ENCODE data around the gene ITGA11.

The ITGA11 gene

GRCh38 chr15:68319997-68320396 is 112.0 kb downstream of the ITGA11 start:
- FAIRE-seq, result no peak

- FAIRE-seq, result no peak
These were observed 112.7 kb downstream of the ITGA11 start for GRCh38 chr15:68318931-68319909.

DNA sequence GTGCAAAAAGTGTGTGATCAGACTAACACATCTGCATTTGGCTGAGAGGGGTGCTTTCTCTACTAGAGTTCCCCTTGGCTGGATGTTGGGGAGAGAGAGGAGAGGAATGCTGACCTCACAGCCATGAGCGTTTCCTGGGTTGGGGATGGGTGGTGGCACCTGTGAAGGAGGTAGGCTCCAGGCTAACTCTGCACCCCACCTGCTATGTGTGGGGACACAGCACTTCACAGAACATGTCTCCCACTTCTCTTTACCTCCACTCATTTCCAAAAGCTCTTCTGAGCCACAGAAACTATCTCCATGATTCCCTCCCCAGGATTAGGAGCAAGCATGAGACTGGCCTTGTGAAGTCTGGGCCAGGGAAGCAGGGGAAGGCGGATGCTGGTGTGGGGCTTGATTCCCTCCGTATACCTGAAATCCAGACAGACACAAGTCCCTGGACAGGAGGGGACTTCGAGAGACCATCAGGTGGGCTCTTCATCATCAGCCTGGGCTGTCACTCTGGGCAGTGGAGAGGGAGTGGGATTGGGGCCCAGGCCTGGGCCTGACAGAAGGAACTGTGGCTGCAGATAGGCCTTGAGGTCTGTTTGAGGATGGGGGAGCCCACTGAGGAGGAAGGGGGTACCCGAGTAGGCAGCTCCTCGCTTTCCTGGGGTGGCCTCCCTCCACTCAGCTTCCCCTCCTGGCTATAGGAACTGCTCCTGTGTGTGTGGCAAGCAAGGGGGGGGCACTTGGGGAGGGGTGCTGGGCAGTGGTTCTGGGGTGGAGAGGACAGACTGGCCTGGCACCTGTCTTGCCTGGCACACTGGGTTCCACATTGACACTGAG is 113.7 kb downstream of the ITGA11 start:
- FAIRE-seq, result no peak

GRCh38 chr15:68317281-68318007 is 114.5 kb downstream of the ITGA11 start:
- FAIRE-seq, result no peak

DNA sequence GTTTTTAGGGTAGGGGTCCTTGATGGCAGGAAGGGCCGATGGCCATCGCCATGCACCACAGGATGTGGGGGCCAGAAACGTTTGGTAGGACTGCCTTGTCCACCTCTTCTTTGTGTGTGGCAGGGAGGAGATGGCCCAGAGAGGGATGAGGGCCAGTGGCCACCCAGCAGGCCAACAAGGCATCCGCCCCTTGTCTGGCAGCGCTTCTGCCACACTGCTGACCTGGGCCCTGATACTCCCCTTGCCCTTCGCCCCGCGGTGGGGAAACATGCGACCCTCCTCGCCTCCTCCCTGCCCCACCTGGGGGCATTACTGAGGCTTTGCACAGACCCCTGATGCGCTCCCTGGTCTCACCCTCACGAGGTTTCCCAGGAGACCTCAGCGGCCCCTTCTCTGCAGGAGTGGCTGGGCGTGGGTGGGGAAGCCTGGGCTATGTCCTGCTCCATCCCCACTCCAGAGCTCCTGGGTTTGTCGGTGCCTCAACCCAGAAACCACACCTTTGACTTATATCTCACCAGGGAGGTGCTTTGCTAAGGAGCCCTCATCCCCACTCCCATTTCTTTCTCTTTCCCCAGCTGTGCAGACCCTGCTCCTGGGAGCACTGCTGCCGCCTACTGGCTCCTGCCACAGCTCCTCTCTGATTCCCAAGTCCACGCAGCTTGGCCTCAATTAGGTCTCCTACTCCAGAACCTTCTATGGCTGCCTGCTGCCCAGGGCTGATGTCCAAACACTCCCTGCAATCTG is 115.7 kb downstream of the ITGA11 start:
- no peak for FAIRE-seq

DNA sequence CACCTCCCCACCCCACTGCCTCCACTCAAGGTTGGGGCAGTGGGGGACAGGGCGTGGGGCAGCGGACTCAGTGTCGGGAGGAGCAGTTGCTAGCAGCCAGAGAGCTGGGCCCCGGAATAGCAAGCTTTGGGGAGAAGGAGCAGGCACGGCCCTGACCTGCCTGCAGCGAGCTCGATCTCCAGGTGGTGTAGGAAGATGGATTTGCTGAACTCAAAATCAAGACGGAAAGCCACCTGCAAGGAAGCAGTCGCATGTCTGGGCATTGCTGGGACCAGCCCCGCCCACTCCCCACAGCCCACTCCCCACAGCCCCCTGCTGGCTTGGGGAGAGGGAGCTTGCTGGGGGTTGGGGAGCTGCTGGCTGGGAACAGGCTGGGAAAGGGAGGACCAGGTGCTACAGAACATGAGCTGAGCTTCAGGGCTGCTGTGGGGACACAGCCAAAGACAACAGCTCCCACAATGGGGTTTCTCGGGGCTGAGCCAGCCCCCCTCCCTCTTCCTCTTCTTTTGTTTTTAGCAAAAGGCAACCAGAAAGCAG is 116.4 kb downstream of the ITGA11 start:
- no peak for FAIRE-seq

- FAIRE-seq, result no peak
These were observed 116.9 kb downstream of the ITGA11 start for GRCh38 chr15:68315035-68315434.

DNA sequence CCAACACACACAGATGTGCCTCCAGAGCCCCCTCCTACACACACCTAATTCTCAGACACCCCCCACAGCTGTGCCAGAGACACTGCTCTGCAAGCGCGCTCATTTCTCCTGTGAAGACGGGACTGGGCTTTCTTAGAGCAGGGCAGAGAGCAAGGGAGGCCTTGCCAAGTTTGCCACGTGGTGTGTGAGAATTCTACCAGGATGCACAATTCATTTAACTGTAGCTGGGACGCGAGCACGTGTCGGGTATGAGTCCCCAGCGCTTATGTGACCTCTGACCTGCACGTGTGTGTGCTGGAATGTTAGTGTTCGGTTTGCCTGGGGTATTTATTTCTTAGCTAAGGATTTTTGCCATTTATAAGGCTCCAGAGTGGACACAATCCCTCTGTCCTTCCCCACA is 117.4 kb downstream of the ITGA11 start:
- FAIRE-seq, result no peak

GRCh38 chr15:68313501-68314410 is 118.2 kb downstream of the ITGA11 start:
- no peak for FAIRE-seq

DNA sequence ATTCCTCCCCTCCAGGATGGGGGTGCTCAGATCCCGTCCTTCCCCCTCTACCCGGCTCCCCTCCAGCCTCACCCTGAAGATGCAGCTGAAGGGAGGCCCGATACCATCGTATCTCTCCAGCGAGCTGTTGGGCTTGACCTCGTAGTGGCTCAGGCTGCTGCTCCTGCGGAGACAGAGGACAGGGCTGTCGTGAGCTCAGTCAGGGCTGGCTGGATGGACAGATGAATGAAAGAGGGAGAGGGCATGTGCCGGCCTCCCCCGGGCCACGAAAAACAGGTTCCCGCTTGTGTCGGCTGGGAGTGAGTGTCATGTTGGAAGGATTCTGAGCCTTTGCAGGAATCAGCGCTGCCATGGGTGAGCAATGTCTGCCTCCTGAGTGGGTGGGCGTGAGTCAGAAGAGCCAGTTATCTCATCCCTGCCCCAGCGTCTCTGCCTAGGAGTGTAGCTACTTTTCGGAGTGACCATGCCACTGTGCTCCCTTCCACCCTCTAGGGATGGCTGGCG is 119.2 kb downstream of the ITGA11 start:
- no peak for FAIRE-seq

GRCh38 chr15:68311859-68312557 is 120.0 kb downstream of the ITGA11 start:
- FAIRE-seq, result no peak

DNA sequence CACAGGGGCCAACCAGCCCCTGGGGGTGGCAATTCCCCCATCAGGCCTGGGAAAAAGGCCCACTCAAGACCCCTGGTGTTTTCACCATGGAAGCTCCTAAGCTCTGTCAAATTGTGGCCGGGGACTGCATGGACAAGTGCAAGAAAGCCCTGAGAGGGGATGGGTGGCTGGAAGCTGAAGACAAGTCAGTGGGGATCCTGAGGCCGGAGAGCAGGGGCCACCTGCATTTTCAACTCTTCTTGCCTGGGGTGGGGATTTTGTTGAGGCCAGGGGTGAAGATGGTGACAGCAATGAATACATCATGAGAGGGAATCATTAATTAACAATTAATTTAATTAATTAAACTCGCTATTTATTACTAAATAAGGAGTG is 120.5 kb downstream of the ITGA11 start:
- no peak for FAIRE-seq

GRCh38 chr15:68310804-68311463 is 121.0 kb downstream of the ITGA11 start:
- FAIRE-seq, result no peak

DNA sequence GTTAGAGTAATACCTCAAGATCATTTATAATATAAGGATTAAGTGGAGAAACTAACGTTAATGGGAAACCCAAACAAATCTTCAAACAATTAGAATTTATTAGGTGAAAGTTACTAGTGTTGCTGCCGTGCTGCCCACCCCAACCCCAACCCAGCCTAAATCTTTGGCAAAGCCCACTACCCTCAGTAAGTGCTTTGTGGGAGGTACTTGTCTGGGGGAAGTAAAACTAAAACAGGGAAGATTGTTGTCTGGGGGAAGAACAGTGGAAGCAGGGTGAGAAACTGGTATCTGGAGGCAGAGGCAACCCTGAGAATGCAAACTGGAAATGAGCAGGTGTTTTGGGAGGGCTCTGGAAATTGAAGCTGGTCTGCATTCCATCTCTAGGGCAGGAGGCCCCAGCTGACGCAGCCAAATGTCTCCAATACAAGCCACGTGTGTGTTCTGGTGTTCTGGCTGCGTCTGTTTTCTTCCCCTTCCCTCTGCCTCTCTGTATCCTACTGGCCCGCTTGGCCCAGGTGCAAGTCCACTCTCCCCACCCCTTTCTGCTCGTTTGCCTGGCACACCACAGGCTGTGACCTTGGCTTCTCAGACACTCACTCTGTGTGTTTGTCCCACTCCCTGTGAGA is 121.7 kb downstream of the ITGA11 start:
- no peak for FAIRE-seq

- FAIRE-seq, result no peak
These were observed 122.9 kb downstream of the ITGA11 start for GRCh38 chr15:68309024-68309423.

DNA sequence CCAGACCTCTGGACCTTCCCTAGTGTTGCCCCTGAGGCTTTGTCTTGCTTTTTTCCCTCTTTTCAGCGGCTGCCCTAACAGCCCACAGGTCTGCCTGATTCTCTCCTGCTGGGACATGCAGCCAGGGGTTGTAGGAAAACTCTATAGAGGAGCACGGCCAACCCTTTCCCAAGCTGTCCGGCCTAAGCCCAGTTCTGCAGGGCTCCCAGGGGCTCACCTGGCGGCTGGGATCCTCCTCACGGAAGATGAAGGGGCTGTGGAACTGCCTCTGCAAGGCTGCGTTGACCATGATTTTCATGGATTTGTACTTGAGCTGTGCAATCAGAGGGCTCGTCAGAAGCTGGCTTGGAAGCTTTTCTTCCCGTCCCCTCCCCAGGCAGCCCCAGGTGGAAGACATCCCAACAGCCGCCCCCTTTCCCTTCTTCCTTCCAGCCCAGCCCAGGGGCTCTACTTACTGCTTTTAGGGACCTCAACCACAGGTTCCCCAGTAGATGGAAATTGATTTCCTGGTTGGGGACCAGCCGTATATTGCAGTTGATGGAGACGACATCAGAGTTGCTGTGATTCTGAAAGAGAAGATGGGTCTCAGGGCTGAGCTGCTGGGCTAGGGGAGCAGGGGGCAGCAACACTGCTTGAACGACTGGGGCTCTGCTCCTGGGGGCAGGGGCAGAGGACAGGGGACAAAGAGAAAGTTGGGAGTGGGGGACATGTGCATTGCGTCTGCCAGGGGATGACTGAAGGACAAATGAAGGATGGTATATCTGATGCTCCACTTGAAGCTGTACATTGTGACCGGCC is 124.6 kb downstream of the ITGA11 start:
- no peak for FAIRE-seq

- FAIRE-seq, result no peak
These were observed 126.5 kb downstream of the ITGA11 start for GRCh38 chr15:68305420-68305871.
